K562 treated with DMSO at 1 percent for 24 hours (cell line): ENCODE results near the gene REC114. TPM values are rescaled to one million over a fixed set of nuclear protein-coding genes. Genes with fewer than 3 reads are reported as not detected.

ENCODE experiments used
- total RNA-seq: library from RNA; unstranded; fragments of 300-600 nt; gene quantifications from 2 replicates; pipeline ENCODE4 v1.2.3, GENCODE V29; 2022; ENCODE audit warnings: low read depth; ENCODE audit not compliant: insufficient read depth

Gene REC114, protein sequence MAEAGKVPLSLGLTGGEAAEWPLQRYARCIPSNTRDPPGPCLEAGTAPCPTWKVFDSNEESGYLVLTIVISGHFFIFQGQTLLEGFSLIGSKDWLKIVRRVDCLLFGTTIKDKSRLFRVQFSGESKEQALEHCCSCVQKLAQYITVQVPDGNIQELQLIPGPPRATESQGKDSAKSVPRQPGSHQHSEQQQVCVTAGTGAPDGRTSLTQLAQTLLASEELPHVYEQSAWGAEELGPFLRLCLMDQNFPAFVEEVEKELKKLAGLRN
- 0.64 TPM in 1 of 2 replicates, not detected in the other for total RNA-seq

DNA sequence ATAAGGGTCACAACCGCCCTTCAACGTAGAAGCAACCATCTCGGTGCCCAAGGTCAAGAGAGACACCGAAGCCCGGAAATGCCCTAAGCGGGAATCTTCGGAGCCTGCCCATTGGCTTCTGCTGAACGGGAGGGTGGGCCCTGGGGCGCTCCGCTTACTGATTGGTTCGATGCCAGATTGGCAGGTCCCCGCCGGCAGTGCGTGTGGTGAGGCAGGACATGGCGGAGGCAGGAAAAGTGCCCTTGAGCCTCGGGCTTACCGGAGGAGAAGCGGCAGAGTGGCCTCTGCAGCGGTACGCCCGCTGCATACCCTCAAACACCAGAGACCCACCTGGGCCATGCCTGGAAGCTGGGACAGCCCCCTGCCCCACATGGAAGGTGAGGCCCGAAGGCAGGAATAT, at the start of gene REC114:
REC114 (plus strand) TSS at position 197 of the 400 bp plus-strand sequence; CDS start at position 219, 22 bp downstream.

Other genes with a start within 250 kb of the REC114 start
- not detected in 2 replicates for gene HCN4, start 74.2 kb upstream of the REC114 start, total RNA-seq
- 35.5 and 47.9 TPM in 2 replicates for gene NPTN, start 190.2 kb downstream of the REC114 start, total RNA-seq
- gene CD276, start 241.2 kb downstream of the REC114 start, total RNA-seq = 12.3 and 12.5 TPM in 2 replicates